ES-I3 (cell line): ENCODE measurements around the gene ZNF692.
"Not testable (repeated sequence)": the region's sequence is repeated elsewhere in the genome, so short reads cannot be mapped to it uniquely, and the experiment has no call there.

Source experiments
- H3K36me3 ChIP-seq: 2 replicates; pipeline ENCODE4 v1.6.1; 2013; ENCODE audit warnings: mild to moderate bottlenecking, low read length, control low read depth, moderate library complexity; ENCODE audit not compliant: insufficient read depth
- H3K4me1 ChIP-seq: 2 replicates; pipeline ENCODE4 v1.6.1; 2013; ENCODE audit warnings: mild to moderate bottlenecking, control low read depth, low read length; ENCODE audit not compliant: insufficient read depth
- H3K9ac ChIP-seq: 2 replicates; pipeline ENCODE4 v1.6.1; 2013; ENCODE audit warnings: low read depth, mild to moderate bottlenecking, low read length, moderate library complexity
- H3K9me3 ChIP-seq: 2 replicates; pipeline ENCODE4 v1.6.1; 2013; ENCODE audit warnings: mild to moderate bottlenecking, low read length, moderate library complexity; ENCODE audit not compliant: control insufficient read depth, insufficient read depth

ZNF692 gene

GRCh38 chr1:248805876-248806275 lies 53.0 kb downstream of the ZNF692 start:
- H3K9me3 ChIP-seq = no peaks in the 10 kb centered on the region; the same call in 1 of the 2 replicates
- no peaks in the 10 kb centered on the region for H3K4me1 ChIP-seq
- H3K36me3 ChIP-seq = no peaks in the 10 kb centered on the region
- H3K9ac ChIP-seq = no peak overlapping the region

DNA sequence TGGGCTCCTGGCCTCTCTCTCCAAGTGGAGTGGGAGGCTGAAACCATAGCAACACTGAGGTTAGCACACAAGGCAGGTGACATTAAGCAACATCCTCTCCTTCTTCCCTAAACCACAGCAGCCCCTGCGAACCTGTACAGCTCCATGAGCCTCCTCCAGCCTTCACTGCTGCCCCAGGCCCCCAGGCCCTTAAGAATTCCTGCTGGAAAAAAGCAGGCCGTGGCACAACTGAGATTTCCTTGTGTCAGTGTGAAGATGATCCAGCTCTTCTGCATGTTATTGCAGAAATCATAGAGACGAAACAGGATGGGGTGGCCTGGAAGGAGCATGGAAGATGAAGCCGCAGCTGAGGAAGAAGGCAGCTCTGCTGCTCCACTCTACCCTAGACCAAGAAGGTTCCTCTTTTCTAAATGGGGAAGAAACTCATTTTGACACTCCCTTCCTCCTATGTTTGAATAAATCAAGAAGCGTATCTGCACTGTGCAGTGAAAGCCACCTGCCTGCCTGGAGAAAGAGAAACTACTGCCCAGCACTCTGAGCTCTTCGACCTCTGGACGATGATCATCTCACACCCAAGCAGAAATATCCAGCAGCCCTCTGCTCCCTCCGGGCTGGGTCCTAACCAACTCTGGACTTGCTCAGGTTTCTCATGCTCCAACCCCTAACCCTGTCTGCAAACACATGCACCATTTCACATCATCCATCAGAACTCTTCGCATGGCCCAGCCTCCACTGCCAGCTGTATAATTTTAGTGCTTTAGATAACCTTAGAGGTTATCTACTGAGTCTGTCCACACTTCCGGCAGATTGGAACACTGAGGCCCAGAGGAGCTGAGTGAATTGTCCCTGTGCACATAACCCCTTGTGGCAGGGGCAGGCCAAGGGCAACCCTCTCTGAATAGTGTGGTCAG lies 53.9 kb downstream of the ZNF692 start:
- Histone ChIP-seq H3K9me3 (no peaks in the 10 kb centered on the region; the same call in 1 of the 2 replicates), H3K9ac (no peak overlapping the region), H3K36me3 (no peaks in the 10 kb centered on the region), H3K4me1 (no peaks in the 10 kb centered on the region)

DNA sequence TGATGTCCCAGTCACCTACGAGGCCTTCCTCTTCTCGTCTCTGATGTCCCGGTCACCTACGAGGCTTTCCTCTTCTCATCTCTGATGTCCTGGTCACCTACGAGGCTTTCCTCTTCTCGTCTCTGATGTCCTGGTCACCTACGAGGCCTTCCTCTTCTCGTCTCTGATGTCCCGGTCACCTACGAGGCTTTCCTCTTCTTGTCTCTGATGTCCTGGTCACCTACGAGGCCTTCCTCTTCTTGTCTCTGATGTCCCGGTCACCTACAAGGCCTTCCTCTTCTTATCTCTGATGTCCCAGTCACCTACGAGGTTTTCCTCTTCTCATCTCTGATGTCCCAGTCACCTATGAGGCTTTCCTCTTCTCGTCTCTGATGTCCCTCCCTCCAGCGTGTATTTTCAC lies 55.4 kb downstream of the ZNF692 start:
- H3K4me1 ChIP-seq, H3K9me3 ChIP-seq, H3K9ac ChIP-seq, H3K36me3 ChIP-seq: not testable (repeated sequence)

GRCh38 chr1:248802454-248802853 lies 56.4 kb downstream of the ZNF692 start:
- H3K9ac ChIP-seq = no peak overlapping the region
- no peaks in the 10 kb centered on the region for H3K36me3 ChIP-seq
- H3K9me3 ChIP-seq = no peaks in the 10 kb centered on the region; the same call in 1 of the 2 replicates
- no peaks in the 10 kb centered on the region for H3K4me1 ChIP-seq

- no peaks in the 10 kb centered on the region for H3K36me3 ChIP-seq
- H3K4me1 ChIP-seq = no peaks in the 10 kb centered on the region
- H3K9ac ChIP-seq = no peak overlapping the region
- no peaks in the 10 kb centered on the region; the same call in 1 of the 2 replicates for H3K9me3 ChIP-seq
These were observed 58.4 kb downstream of the ZNF692 start for GRCh38 chr1:248800459-248800858.
